ENCODE results near the gene C22orf23. TPM values are rescaled to one million over a fixed set of nuclear protein-coding genes. Genes with fewer than 3 reads are reported as not detected.

The C22orf23 gene
- polyA plus RNA-seq, 1 of the 3 experiments (the other 2 are of a cell fraction): 0.33 TPM

GRCh38 chr22:37917874-37918548 lies 35.4 kb downstream of the C22orf23 start:
- no peak for DNase-seq
- 86% methylated on average over 4 of the region's 4 CpGs for WGBS (ENCODE audit: low lambda C conversion rate)
- no peaks in the 10 kb centered on the region for H3K4me1 ChIP-seq (ENCODE audit: control insufficient read depth in 1 of 2, insufficient read depth in 2 of 2, low read depth in 1 of 2, low read length in 1 of 2)
- H3K9me3 ChIP-seq: no peaks in the 10 kb centered on the region
- no peaks in the 10 kb centered on the region for H4K20me1 ChIP-seq (ENCODE audit: insufficient read depth)
- no peaks in the 10 kb centered on the region for H3K9me2 ChIP-seq
- H3K27me3 ChIP-seq (ENCODE audit: insufficient read depth): no peaks in the 10 kb centered on the region
- H3K36me3 ChIP-seq (replicated peaks in 1 of 2; ENCODE audit: control insufficient read depth in 1 of 2, insufficient read depth in 2 of 2, low read length in 1 of 2): peaks cover 27% of the 10 kb centered on the region in 2 experiments
- no peak overlapping the region for H3K4me3 ChIP-seq (ENCODE audit: low read depth in 2 of 2, low read length in 1 of 2)
- no peak overlapping the region for H3K27ac ChIP-seq (ENCODE audit: low read depth in 2 of 2, low read length in 1 of 2)
- H3F3A ChIP-seq (replicated peaks; ENCODE audit: insufficient read depth): peaks cover 5% of the 10 kb centered on the region
- TF ChIP-seq FOXM1 (IDR thresholded peaks at IDR 0.05; ENCODE audit: low read depth): no peak
- TF ChIP-seq SMC3 (IDR thresholded peaks at IDR 0.05; ENCODE audit: low read depth, low read length): no peak
- TF ChIP-seq EP300 (IDR thresholded peaks at IDR 0.05; ENCODE audit: borderline replicate concordance in 1 of 2, low read depth in 1 of 2, low read length in 1 of 2): no peak
- no peak for TF ChIP-seq USF1 (IDR thresholded peaks at IDR 0.05; ENCODE audit: borderline replicate concordance, low read depth)
- TF ChIP-seq GATA2 (CRISPR knock-in tag; IDR thresholded peaks at IDR 0.05): no peak
- TF ChIP-seq FOSL2 (IDR thresholded peaks at IDR 0.05; ENCODE audit: borderline replicate concordance, low read depth): no peak
- no peak for TF ChIP-seq MAX (IDR thresholded peaks at IDR 0.05; ENCODE audit: low read depth)
- no peak for TF ChIP-seq TEAD4 (IDR thresholded peaks at IDR 0.05; ENCODE audit: borderline replicate concordance, insufficient read depth)
- no peak for TF ChIP-seq GABPA (IDR thresholded peaks at IDR 0.05; ENCODE audit: low read depth)
- TF ChIP-seq TAF1 (IDR thresholded peaks at IDR 0.05; ENCODE audit: borderline replicate concordance, low read depth, low read length): no peak
- no peak for TF ChIP-seq RFX5 (IDR thresholded peaks at IDR 0.05; ENCODE audit: low read length)
- TF ChIP-seq IRF3 (IDR thresholded peaks at IDR 0.05; ENCODE audit: low read depth, low read length): no peak
- no peak for TF ChIP-seq PBX3 (IDR thresholded peaks at IDR 0.05)
- TF ChIP-seq SIN3A (IDR thresholded peaks at IDR 0.05; ENCODE audit: borderline replicate concordance, low read depth, low read length): no peak
- TF ChIP-seq, protein P1, sequence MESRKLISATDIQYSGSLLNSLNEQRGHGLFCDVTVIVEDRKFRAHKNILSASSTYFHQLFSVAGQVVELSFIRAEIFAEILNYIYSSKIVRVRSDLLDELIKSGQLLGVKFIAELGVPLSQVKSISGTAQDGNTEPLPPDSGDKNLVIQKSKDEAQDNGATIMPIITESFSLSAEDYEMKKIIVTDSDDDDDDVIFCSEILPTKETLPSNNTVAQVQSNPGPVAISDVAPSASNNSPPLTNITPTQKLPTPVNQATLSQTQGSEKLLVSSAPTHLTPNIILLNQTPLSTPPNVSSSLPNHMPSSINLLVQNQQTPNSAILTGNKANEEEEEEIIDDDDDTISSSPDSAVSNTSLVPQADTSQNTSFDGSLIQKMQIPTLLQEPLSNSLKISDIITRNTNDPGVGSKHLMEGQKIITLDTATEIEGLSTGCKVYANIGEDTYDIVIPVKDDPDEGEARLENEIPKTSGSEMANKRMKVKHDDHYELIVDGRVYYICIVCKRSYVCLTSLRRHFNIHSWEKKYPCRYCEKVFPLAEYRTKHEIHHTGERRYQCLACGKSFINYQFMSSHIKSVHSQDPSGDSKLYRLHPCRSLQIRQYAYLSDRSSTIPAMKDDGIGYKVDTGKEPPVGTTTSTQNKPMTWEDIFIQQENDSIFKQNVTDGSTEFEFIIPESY (IDR thresholded peaks at IDR 0.05; ENCODE audit: borderline replicate concordance, low read depth): no peak
- TF ChIP-seq POLR2AphosphoS5 (IDR thresholded peaks at IDR 0.05; ENCODE audit: low read depth, low read length): no peak
- TF ChIP-seq EZH2phosphoT487 (IDR thresholded peaks at IDR 0.05; ENCODE audit: borderline replicate concordance, low read depth): no peak
- TF ChIP-seq, protein P2, sequence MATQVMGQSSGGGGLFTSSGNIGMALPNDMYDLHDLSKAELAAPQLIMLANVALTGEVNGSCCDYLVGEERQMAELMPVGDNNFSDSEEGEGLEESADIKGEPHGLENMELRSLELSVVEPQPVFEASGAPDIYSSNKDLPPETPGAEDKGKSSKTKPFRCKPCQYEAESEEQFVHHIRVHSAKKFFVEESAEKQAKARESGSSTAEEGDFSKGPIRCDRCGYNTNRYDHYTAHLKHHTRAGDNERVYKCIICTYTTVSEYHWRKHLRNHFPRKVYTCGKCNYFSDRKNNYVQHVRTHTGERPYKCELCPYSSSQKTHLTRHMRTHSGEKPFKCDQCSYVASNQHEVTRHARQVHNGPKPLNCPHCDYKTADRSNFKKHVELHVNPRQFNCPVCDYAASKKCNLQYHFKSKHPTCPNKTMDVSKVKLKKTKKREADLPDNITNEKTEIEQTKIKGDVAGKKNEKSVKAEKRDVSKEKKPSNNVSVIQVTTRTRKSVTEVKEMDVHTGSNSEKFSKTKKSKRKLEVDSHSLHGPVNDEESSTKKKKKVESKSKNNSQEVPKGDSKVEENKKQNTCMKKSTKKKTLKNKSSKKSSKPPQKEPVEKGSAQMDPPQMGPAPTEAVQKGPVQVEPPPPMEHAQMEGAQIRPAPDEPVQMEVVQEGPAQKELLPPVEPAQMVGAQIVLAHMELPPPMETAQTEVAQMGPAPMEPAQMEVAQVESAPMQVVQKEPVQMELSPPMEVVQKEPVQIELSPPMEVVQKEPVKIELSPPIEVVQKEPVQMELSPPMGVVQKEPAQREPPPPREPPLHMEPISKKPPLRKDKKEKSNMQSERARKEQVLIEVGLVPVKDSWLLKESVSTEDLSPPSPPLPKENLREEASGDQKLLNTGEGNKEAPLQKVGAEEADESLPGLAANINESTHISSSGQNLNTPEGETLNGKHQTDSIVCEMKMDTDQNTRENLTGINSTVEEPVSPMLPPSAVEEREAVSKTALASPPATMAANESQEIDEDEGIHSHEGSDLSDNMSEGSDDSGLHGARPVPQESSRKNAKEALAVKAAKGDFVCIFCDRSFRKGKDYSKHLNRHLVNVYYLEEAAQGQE (IDR thresholded peaks at IDR 0.05; ENCODE audit: low read depth, low read length): no peak
- CTCF ChIA-PET: interaction anchor here (1.4 kb wide), 1 partner anchor 54 kb away, joined by 4 read pairs; no protein-coding TSS in a partner anchor
- no peak overlapping the region for H2AFZ ChIP-seq (ENCODE audit: low read depth)
- no peaks in the 10 kb centered on the region for H3K79me2 ChIP-seq (ENCODE audit: insufficient read depth)
- POLR2A ChIA-PET: interaction anchor here (1.0 kb wide), 1 partner anchor 12 kb away, joined by 3 read pairs; the partner anchor contains the start of gene MICALL1
- no peak overlapping the region for H3K4me2 ChIP-seq
- H3K9ac ChIP-seq: no peak overlapping the region
